Stimulated activated CD8-positive, alpha-beta memory T cell treated with anti-CD3 and anti-CD28 coated beads, Interleukin-7, amount 100 ng/mL, for 4 hours (primary cell): Measurements from ENCODE around the gene HK1.
"Not testable (repeated sequence)": the region's sequence is repeated elsewhere in the genome, so short reads cannot be mapped to it uniquely, and the experiment has no call there.

Experiments used
- DNase-seq, 2 donors: peaks; one replicate each; pipeline ENCODE4 v3.0.0-alpha.2; 2020; ENCODE audit warnings: low read depth in 2 of 2

Gene HK1

GRCh38 chr10:69328380-69328735, 50.1 kb downstream of the HK1 start:
- no peak for DNase-seq

- not testable (repeated sequence) for DNase-seq
Observed at GRCh38 chr10:69328888-69329287, 50.6 kb downstream of the HK1 start.

DNA sequence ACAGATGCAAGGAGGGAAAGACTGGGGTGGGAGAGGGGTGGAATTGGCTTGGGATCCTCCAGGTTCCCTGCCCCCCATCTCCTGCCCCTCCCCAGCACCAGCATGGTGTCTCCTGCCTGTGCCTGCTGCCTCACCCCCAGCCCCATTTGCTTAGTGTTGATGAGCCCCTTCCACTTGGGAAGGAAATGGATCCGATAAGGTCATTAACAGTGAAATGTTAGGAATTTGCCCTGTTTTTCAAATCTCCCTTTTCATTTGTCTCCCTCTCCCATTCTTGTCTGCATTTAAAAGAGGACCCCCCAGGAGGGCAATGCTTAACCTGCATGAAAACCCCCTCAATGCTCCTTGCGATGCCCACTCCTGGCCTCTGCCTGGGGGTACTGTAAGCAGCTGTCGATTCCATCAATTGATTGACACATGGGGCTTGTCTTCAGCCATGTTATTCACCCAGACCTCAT, 51.5 kb downstream of the HK1 start:
- no peak for DNase-seq

- DNase-seq: no peak
Observed at GRCh38 chr10:69331161-69331560, 52.9 kb downstream of the HK1 start.

- DNase-seq: no peak
Observed at GRCh38 chr10:69332278-69333010, 54.1 kb downstream of the HK1 start.

- no peak for DNase-seq
Observed at GRCh38 chr10:69333205-69333604, 54.9 kb downstream of the HK1 start.

GRCh38 chr10:69333865-69334301, 55.6 kb downstream of the HK1 start:
- DNase-seq: not testable (repeated sequence)

DNA sequence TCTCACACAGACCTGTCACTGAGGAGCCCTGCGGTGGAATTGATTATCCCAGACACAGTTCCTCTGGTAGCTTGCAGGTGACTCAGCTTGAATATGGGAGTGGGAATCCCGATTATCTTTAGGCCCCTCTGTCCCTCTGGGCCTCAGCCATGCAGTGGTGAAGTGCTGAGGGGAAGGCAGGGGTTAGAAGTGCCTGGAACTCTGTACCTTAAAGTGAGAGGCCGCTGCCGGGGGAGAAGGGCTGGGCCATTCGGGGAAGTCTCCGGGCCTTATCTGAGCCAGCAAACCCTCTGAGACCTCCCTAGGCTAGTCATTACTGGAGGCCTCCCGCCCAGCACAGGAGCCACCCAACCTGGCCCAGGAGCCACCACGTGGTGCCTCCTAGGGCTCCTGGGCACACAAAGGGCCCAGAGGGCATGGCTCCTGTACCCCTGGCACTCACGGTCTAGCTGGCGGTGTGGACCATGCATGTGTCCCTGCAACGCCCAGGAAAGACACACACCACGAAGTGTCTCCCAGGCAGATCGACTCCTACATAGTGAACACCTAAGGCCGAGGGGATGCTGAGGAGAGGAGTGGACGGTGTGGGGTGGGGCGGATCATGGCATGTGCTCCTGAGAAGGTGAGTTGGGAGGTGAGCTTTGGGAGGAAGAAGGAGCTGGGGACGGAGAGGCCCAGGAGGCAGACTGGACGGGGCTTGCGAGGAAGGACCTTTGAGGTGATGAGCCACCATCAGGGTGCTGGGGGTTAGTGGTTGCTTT, 56.2 kb downstream of the HK1 start:
- no peak for DNase-seq

- DNase-seq: peak in 1 of 2 donors; percentile 21
Observed at GRCh38 chr10:69335063-69335587, 56.8 kb downstream of the HK1 start.

DNA sequence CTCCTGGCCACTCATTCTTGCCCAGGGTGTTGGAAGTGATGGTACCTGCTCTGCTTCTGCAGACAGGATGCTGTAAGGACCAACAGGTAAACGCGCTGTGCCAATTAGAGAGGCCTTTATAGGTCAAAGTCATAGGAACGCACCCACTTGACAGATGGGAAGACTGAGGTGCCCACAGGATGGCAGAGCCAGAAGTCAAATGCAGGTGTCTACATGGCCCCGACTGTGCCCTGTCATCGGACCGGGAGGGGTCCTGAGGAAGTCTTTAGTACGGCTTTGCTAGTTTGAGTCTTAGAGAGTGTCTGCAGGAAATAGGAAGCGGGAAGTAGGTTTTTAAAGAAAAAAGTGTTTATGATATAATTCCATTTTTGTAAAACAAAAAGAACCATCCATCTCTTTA, 57.3 kb downstream of the HK1 start:
- DNase-seq: no peak

DNA sequence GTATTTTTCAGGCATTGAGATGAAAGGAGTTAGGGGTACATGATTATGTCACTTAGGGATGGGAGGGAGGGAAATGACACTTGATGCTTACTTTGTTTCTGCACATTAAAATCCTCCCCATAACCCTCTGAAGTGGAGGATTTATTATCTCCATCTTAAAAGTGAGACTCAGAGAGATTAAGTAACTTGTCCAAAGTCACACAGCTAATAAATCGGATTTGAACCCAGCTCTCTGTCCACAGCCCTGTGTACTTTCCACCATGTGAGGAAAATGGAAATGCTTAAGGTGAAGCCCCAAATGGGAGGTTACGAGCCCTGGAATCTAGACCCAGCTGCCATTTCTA, 58.6 kb downstream of the HK1 start:
- no peak for DNase-seq

GRCh38 chr10:69337296-69338132, 59.2 kb downstream of the HK1 start:
- no peak for DNase-seq

GRCh38 chr10:69338133-69338456, 59.8 kb downstream of the HK1 start:
- no peak for DNase-seq

- no peak for DNase-seq
Observed at GRCh38 chr10:69338547-69339450, 60.5 kb downstream of the HK1 start.

- DNase-seq: no peak
Observed at GRCh38 chr10:69340695-69341094, 62.4 kb downstream of the HK1 start.

GRCh38 chr10:69343905-69344304, 65.6 kb downstream of the HK1 start:
- DNase-seq: no peak

DNA sequence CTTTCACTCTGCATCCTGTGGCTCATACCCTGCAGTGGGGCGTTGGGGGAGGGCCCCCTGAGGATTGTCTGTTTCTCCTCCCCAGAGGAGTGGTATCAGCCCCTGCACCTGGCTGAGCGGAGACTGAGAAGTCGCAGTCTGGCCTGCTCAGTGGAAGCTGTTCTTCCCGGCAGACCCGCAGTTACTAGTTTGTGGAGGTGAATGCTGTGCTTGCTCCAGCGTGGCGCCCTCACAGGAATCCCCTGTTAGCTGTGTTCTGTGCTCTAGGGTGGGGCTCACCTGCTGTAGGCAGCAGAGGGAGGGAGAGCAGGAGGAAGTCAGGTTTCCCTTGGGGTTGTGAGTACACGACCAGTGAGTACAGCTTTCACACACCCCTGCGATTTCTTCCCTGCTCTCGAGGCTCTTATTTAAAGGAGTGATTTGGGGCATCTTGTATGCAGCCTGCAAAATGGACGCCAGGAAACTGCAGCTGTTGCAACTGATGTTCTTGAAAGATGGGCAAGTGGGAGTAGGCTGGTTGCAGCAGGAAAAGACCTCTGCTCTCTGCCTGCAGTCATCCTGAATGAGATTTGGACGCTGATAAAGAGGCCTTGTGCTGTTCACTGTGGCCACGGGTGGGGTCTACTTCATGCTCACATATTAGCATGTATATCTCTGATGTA, 66.4 kb downstream of the HK1 start:
- no peak for DNase-seq

DNA sequence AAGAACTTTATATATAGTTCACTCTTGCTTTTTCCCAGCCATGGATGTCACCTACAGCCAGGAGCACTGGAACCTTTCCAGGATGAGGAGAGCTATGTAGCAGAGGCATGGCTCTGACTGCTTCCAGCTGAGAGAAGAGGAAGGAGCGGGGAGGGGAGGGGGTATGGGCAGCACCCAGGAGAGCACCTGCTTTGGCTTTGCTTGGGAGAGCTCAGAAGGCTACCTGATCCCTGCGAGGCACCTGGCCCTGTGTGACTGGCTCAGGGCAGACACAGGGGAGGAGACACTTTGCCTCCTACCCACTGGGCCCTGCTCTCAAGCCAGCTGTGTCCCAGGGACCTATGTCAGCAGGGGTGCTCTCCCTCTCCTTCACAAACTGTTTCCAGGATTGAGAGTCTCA, 67.1 kb downstream of the HK1 start:
- no peak for DNase-seq

DNA sequence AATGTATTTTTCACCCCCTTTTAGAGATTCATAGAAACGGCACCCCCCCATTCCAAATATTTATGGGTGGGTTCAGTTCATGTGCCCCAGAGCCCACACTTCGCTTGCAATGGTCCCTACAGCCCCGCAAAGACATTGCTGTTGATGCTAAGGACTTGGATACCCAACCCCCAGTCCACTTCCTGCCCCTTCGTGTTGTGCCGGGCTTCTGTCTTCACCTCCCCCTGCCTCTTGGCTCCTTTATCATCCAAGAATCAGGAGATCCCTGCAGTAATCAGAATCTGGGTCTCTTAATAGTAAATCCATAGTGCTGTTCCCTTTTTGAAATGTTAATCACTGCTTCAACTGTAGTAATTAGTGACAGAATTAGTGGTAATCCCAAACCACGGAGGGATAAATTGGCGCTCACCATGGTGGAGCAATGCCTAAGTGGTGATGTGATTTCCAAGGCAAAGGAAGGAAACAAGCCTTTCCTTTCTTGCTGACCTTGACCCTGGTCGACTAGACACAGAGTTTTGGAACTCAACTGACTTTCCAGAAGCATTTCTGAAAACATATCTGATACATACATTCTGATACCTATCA, 67.7 kb downstream of the HK1 start:
- DNase-seq: no peak

DNA sequence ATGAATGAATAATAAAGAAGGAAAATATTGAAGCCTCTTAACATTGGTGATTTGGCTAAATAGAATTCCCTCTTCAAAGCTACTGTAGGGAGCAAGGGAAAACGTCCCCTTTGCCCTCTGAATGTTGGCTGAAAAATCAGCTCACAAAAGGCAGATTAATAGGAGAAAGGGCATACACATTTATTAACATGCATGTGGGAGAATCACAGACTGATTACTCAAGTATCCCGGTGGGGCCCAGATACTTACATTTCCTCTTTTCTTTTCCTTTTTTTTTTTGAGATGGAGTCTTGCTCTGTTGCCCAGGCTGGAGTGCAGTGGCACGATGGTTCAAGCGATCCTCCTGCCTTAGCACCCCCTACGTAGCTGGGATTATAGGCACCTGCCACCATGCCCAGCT, 68.5 kb downstream of the HK1 start:
- no peak for DNase-seq
